ENCODE measurements around the gene TRIOBP.
"Not testable (repeated sequence)": the region's sequence is repeated elsewhere in the genome, so short reads cannot be mapped to it uniquely, and the experiment has no call there.

GRCh38 chr22:37656583-37656982 is 40.3 kb upstream of the TRIOBP start:
- TF ChIP-seq POLR2A (IDR thresholded peaks at IDR 0.05; ENCODE audit: low read depth, low read length); TAF1 (IDR thresholded peaks at IDR 0.05; ENCODE audit: low read depth, low read length); PAX5 (IDR thresholded peaks at IDR 0.05; ENCODE audit: insufficient read depth, low read length, severe bottlenecking); POLR2AphosphoS5 (IDR thresholded peaks at IDR 0.05; ENCODE audit: low read depth, low read length): not testable (repeated sequence)
